ENCODE results near the gene ZFYVE16. TPM values are rescaled to one million over a fixed set of nuclear protein-coding genes. Genes with fewer than 3 reads are reported as not detected.
A peak's percentile ranks its signal among the peaks of the same experiment; 100 is the strongest.
"Not testable (repeated sequence)": the region's sequence is repeated elsewhere in the genome, so short reads cannot be mapped to it uniquely, and the experiment has no call there.

Gene ZFYVE16
- total RNA-seq, 1 donor, result 28.1 TPM

- no peak for TF ChIP-seq CTCF (IDR thresholded peaks at IDR 0.05; ENCODE audit: insufficient read depth, low read length)
- DNase-seq (ENCODE audit: low read depth), result no peak
- peak overlapping the region; percentile 78 for H3K4me3 ChIP-seq (ENCODE audit: low read depth, low read length)
Measured at GRCh38 chr5:80487444-80487828, 79.6 kb downstream of the ZFYVE16 start.

- peak within 1 kb of the TSS; percentile 78 for H3K4me3 ChIP-seq (ENCODE audit: low read depth, low read length)
- TF ChIP-seq CTCF (IDR thresholded peaks at IDR 0.05; ENCODE audit: insufficient read depth, low read length), result peak; percentile 26
- DNase-seq (ENCODE audit: low read depth), result peak; percentile 83
Measured at GRCh38 chr5:80487829-80488721, 80.2 kb downstream of the ZFYVE16 start, which contains the start of gene FAM151B. Gene FAM151B (plus strand): TSS chr5:80488100. CDS start chr5:80488124, 24 bp downstream.

DNA sequence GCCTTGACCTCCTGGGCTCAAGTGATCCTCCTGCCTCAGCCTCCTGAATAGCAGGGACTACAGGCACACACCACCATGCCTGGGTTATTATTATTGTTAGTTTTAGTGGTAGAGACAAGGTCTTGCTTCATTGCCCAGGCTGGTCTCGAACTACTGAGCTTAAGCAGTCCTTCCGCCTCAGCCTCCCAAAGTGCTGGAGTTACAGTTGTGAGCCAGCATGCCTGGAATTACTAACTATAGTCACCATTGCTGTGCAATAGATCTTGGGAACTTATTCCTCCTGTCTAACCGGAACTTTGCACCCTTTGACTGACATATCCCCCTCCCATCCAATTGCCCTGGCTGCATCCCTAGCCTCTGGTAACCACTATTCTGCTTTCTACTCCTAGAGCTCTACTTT is 83.4 kb downstream of the ZFYVE16 start:
- no peak for TF ChIP-seq CTCF (IDR thresholded peaks at IDR 0.05; ENCODE audit: insufficient read depth, low read length)
- no peak for DNase-seq (ENCODE audit: low read depth)
- no peak overlapping the region for H3K4me3 ChIP-seq (ENCODE audit: low read depth, low read length)

- no peak for TF ChIP-seq CTCF (IDR thresholded peaks at IDR 0.05; ENCODE audit: insufficient read depth, low read length)
- H3K4me3 ChIP-seq (ENCODE audit: low read depth, low read length), result no peak overlapping the region
- DNase-seq (ENCODE audit: low read depth), result no peak
Measured at GRCh38 chr5:80492741-80493140, 84.9 kb downstream of the ZFYVE16 start.

GRCh38 chr5:80493443-80493842 is 85.6 kb downstream of the ZFYVE16 start:
- H3K4me3 ChIP-seq (ENCODE audit: low read depth, low read length); DNase-seq (ENCODE audit: low read depth): not testable (repeated sequence)

GRCh38 chr5:80495891-80496290 is 88.0 kb downstream of the ZFYVE16 start:
- no peak for TF ChIP-seq CTCF (IDR thresholded peaks at IDR 0.05; ENCODE audit: insufficient read depth, low read length)
- no peak for DNase-seq (ENCODE audit: low read depth)

DNA sequence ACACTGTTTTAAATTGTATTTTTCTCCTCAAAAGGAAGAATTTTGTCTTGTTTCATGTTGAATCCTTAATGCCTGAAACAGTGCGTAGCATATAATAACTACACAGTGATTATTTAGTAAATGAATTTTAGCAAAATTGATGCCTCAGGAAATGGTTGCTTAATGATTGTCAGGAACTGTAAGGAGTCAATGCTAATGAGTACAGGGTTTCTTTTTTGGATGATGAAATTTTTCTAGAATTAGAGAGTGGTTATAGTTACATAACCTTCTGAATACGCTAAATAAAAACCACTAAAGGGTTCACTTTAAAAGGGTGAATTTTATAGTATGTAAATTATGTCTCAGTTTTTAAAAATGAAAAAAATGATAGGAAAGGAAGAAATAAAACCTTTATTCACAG is 94.9 kb downstream of the ZFYVE16 start:
- no peak for DNase-seq (ENCODE audit: low read depth)
- H3K4me3 ChIP-seq (ENCODE audit: low read depth, low read length), result no peak overlapping the region
- no peak for TF ChIP-seq CTCF (IDR thresholded peaks at IDR 0.05; ENCODE audit: insufficient read depth, low read length)

More at GRCh38 chr5:80495891-80496290, 88.0 kb downstream of the ZFYVE16 start:
- H3K4me3 ChIP-seq (ENCODE audit: low read depth, low read length), result no peak overlapping the region
